Ishikawa (cell line): ENCODE data around the gene RAPGEF3.

Experiments
- CEBPB ChIP-seq: IDR thresholded peaks from 2 replicates; pipeline ENCODE4 v1.6.1; 2012
- CREB1 ChIP-seq: IDR thresholded peaks from 2 replicates; pipeline ENCODE4 v1.6.1; 2012; ENCODE audit warnings: low read depth
- EGR1 ChIP-seq: IDR thresholded peaks from 2 replicates; pipeline ENCODE4 v1.6.1; 2012
- EP300 ChIP-seq: IDR thresholded peaks from 2 replicates; pipeline ENCODE4 v1.6.1; 2012; ENCODE audit warnings: borderline replicate concordance
- FOXM1 ChIP-seq: IDR thresholded peaks from 2 replicates; pipeline ENCODE4 v1.6.1; 2012; ENCODE audit warnings: low read depth, borderline replicate concordance
- MAX ChIP-seq: IDR thresholded peaks from 2 replicates; pipeline ENCODE4 v1.6.1; 2012
- NFIC ChIP-seq: IDR thresholded peaks from 2 replicates; pipeline ENCODE4 v1.6.1; 2012
- RAD21 ChIP-seq: IDR thresholded peaks from 2 replicates; pipeline ENCODE4 v1.6.1; 2012; ENCODE audit warnings: low read depth
- REST ChIP-seq: IDR thresholded peaks from 2 replicates; pipeline ENCODE4 v1.6.1; 2012; ENCODE audit warnings: low read depth, mild to moderate bottlenecking
- TAF1 ChIP-seq: IDR thresholded peaks from 2 replicates; pipeline ENCODE4 v1.6.1; 2012; ENCODE audit warnings: low read depth, mild to moderate bottlenecking
- TCF12 ChIP-seq: IDR thresholded peaks from 2 replicates; pipeline ENCODE4 v1.6.1; 2012; ENCODE audit warnings: low read depth
- TEAD4 ChIP-seq: IDR thresholded peaks from 2 replicates; pipeline ENCODE4 v1.6.1; 2012
- USF1 ChIP-seq: IDR thresholded peaks from 2 replicates; pipeline ENCODE4 v1.6.1; 2012
- YY1 ChIP-seq: IDR thresholded peaks from 2 replicates; pipeline ENCODE4 v1.6.1; 2012; ENCODE audit warnings: low read depth
- ZBTB7A ChIP-seq: IDR thresholded peaks from 2 replicates; pipeline ENCODE4 v1.6.1; 2012; ENCODE audit warnings: low read depth

RAPGEF3 gene

GRCh38 chr12:47785036-47785886 lies 26.6 kb upstream of the RAPGEF3 start:
- TF ChIP-seq YY1 (no peak), NFIC (no peak), EGR1 (no peak), CREB1 (no peak), ZBTB7A (no peak), CEBPB (no peak), TCF12 (no peak), EP300 (no peak), REST (no peak), USF1 (no peak), TEAD4 (no peak), MAX (no peak), FOXM1 (no peak)

- TF ChIP-seq REST: no peak
- TF ChIP-seq EGR1: no peak
- no peak for TF ChIP-seq CEBPB
- TF ChIP-seq TEAD4: no peak
- no peak for TF ChIP-seq EP300
- TF ChIP-seq TCF12: no peak
- TF ChIP-seq YY1: no peak
- TF ChIP-seq USF1: no peak
- no peak for TF ChIP-seq RAD21
- no peak for TF ChIP-seq CREB1
- no peak for TF ChIP-seq FOXM1
- no peak for TF ChIP-seq TAF1
- no peak for TF ChIP-seq MAX
Observed at GRCh38 chr12:47783821-47784819, 25.4 kb upstream of the RAPGEF3 start.

GRCh38 chr12:47783024-47783755 lies 24.5 kb upstream of the RAPGEF3 start:
- TF ChIP-seq YY1 (no peak), FOXM1 (no peak), EGR1 (no peak), EP300 (no peak), ZBTB7A (no peak), CREB1 (no peak), USF1 (no peak), MAX (no peak), NFIC (no peak), TAF1 (no peak), REST (no peak)
